GM10248 (cell line): ENCODE results near the gene SLC5A2.
"Not testable (repeated sequence)": the region's sequence is repeated elsewhere in the genome, so short reads cannot be mapped to it uniquely, and the experiment has no call there.

ENCODE experiments used
- CTCF ChIA-PET: fragments of 300-600 bp; sonication (Branson Sonifier 250); formaldehyde crosslinking; extraction: SDS; loops from one replicate; lab custom pipeline; 2021; ENCODE audit warnings: antibody characterized with exemption; lab: Yijun Ruan, JAX
- POLR2A ChIA-PET: fragments of 350-650 bp; sonication (Branson Sonifier 250); formaldehyde crosslinking; extraction: SDS; loops from one replicate; lab custom pipeline; 2020; ENCODE audit warnings: antibody characterized with exemption; lab: Yijun Ruan, JAX
- DNase-seq: peaks from one replicate; pipeline ENCODE4 v3.0.0; 2012; ENCODE audit errors: extremely low spot score
- CTCF ChIP-seq: IDR thresholded peaks from 2 replicates; pipeline ENCODE4 v1.5.1; 2012; ENCODE audit warnings: mild to moderate bottlenecking, low read depth; ENCODE audit errors: extremely low read depth, missing control alignments, control extremely low read depth

SLC5A2 gene

GRCh38 chr16:31522071-31522470 lies 39.1 kb downstream of the SLC5A2 start:
- DNase-seq = no peak
- ChIA-PET CTCF (no interaction called here), POLR2A (no interaction called here)
- no peak for TF ChIP-seq CTCF

GRCh38 chr16:31523768-31524167 lies 40.8 kb downstream of the SLC5A2 start:
- DNase-seq, POLR2A ChIA-PET, CTCF ChIA-PET: not testable (repeated sequence)

- no peak for TF ChIP-seq CTCF
- CTCF ChIA-PET = no interaction called here
- DNase-seq = no peak
- POLR2A ChIA-PET = no interaction called here
Measured at GRCh38 chr16:31525113-31525512, 42.2 kb downstream of the SLC5A2 start.

- no peak for TF ChIP-seq CTCF
- DNase-seq = no peak
- ChIA-PET CTCF (no interaction called here), POLR2A (no interaction called here)
Measured at GRCh38 chr16:31527734-31528274, 44.9 kb downstream of the SLC5A2 start, which contains the start of gene AHSP. TSS of gene AHSP (plus strand) at chr16:31527900. CDS start at chr16:31528140, 240 bp downstream.

- no peak for TF ChIP-seq CTCF
- POLR2A ChIA-PET = no interaction called here
- DNase-seq = no peak
- CTCF ChIA-PET = no interaction called here
Measured at GRCh38 chr16:31528523-31529107, 45.7 kb downstream of the SLC5A2 start.

GRCh38 chr16:31529108-31529936 lies 46.4 kb downstream of the SLC5A2 start:
- POLR2A ChIA-PET = no interaction called here
- no peak for TF ChIP-seq CTCF
- no peak for DNase-seq
- CTCF ChIA-PET = no interaction called here

GRCh38 chr16:31529937-31530312 lies 47.0 kb downstream of the SLC5A2 start:
- no peak for DNase-seq
- POLR2A ChIA-PET = no interaction called here
- CTCF ChIA-PET = no interaction called here
- no peak for TF ChIP-seq CTCF
